Epithelial cell of esophagus (primary cell): Measurements from ENCODE around the gene SIGLEC9.

ENCODE experiments used
- DNase-seq: peaks from one replicate; pipeline ENCODE4 v3.0.0; 2010; ENCODE audit warnings: low read depth
- H3K4me3 ChIP-seq: 2 replicates; pipeline ENCODE4 v1.5.1; 2011; ENCODE audit warnings: mild to moderate bottlenecking, low read length, control low read depth
- CTCF ChIP-seq: IDR thresholded peaks from 2 replicates; pipeline ENCODE4 v1.5.1; 2011; ENCODE audit warnings: low read depth, mild to moderate bottlenecking, low read length, control low read depth, inconsistent platforms; ENCODE audit not compliant: insufficient read depth; ENCODE audit errors: missing control alignments

Gene SIGLEC9

GRCh38 chr19:51082611-51083010, 42.1 kb upstream of the SIGLEC9 start, which contains the start of gene KLK14:
TSS of gene KLK14 (minus strand) at chr19:51082887. CDS start at chr19:51082614, 273 bp downstream.
- no peak for TF ChIP-seq CTCF

GRCh38 chr19:51083181-51083580, 41.5 kb upstream of the SIGLEC9 start:
- TF ChIP-seq CTCF: no peak
- DNase-seq: no peak
- no peak overlapping the region for H3K4me3 ChIP-seq

More at GRCh38 chr19:51082611-51083010, 42.1 kb upstream of the SIGLEC9 start, which contains the start of gene KLK14:
- H3K4me3 ChIP-seq: no peak within 1 kb of the TSS
- no peak for DNase-seq

DNA sequence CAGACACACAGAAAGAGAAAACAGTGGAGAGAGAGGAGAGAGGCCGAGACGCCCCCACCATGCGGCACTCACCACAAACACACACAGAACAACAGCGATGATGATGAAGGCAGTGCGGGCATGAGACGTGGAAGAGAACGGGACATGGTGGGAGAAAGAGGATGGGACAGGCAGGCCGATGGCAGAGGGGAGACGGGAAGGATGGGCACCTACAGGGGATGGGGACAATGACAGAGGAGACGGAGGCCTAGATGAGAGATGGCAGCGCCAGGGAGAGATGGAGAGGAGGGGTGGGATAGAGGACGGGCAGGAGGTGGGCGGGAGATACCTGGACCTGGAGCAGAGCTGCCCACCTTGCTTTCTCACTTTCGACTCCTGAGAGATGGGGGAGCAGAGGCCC, 40.9 kb upstream of the SIGLEC9 start:
- no peak overlapping the region for H3K4me3 ChIP-seq
- TF ChIP-seq CTCF: no peak
- DNase-seq: no peak

- no peak for DNase-seq
- no peak overlapping the region for H3K4me3 ChIP-seq
- no peak for TF ChIP-seq CTCF
These were observed 40.2 kb upstream of the SIGLEC9 start for GRCh38 chr19:51084505-51084904.

GRCh38 chr19:51086153-51086850, 38.4 kb upstream of the SIGLEC9 start:
- no peak for TF ChIP-seq CTCF
- no peak for DNase-seq
- no peak overlapping the region for H3K4me3 ChIP-seq

- H3K4me3 ChIP-seq: no peak overlapping the region
- no peak for DNase-seq
- no peak for TF ChIP-seq CTCF
These were observed 34.9 kb upstream of the SIGLEC9 start for GRCh38 chr19:51089786-51090185.

DNA sequence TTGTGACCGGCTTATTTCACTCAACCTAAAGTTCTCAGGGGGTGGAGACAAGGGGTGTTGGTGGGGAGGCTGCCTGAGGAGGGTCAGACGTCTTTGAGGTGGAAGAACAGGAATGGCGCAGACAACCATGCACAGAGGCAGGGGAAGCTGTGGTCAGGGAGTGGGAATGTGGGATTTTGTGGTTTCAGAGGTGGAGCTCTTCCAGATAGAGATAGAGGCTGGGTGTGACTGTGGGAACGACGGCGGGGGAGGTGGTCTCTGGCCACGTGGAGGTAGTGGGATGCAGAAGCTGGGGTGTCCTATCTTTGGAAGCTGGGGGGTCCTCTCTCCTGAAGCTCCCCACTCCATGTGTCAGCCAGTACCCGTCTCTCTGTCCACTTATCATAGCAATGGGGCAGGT, 34.2 kb upstream of the SIGLEC9 start:
- no peak overlapping the region for H3K4me3 ChIP-seq
- no peak for DNase-seq
- no peak for TF ChIP-seq CTCF
